GM21526 (cell line): Measurements from ENCODE around the gene VSTM2A.

ENCODE experiments used
- ATAC-seq: cut with Tn5 transposase; IDR thresholded peaks from one replicate; pipeline ENCODE4 v1.9.1; 2021; ENCODE audit warnings: moderate library complexity; ENCODE audit not compliant: unreplicated experiment, low FRiP score

VSTM2A gene

DNA sequence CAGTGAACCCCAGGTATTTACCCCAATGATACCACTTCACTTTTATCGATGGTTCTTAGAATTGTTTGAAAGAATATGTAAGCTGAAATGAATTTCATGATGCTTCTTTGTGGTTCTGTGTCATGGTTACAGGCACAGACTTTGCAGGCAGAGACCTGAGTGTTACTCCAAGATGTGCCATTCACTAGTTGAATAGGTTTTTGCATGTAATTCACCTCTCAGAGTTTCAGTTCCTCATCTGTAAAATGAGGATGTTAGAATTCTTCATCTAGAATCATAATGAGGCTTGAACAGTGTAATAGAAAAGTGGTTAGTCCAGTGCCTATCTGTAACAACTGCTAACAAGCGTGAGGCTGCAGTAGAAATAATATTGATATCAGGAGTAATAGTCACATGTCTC, 54.6 kb downstream of the VSTM2A start:
- peak; percentile 95 for ATAC-seq

DNA sequence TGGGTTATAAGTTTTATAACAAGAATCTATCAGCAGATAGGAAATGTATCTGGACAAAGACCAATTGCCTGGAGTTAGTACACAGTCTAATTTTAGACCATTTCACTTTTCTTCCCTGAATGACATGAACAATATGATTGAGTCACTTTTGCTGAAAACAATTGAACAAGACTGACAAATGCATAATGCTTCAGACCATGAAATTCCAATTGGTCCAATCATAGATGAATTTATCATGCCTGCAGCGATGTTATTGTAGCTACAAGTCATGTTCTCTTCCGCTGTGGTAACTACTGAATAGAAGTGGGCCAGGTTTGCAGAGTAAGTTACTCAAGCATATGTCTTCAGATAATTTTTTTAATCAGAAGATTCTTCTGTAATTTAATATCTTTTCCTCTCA, 73.4 kb downstream of the VSTM2A start:
- no peak for ATAC-seq
